Progenitor cell of endocrine pancreas (in vitro differentiated cells): ENCODE measurements around the gene SERPINA6. TPM values are rescaled to one million over a fixed set of nuclear protein-coding genes. Genes with fewer than 3 reads are reported as not detected.
"Not testable (repeated sequence)": the region's sequence is repeated elsewhere in the genome, so short reads cannot be mapped to it uniquely, and the experiment has no call there.

Experiments used
- DNase-seq: peaks from one replicate; pipeline ENCODE4 v3.0.0; 2021; ENCODE audit warnings: low spot score; ENCODE audit not compliant: unreplicated experiment
- H3K27ac Mint-ChIP-seq: 2 replicates; pipeline ENCODE4 v1.8.0; 2021; ENCODE audit warnings: mild to moderate bottlenecking, moderate library complexity, mixed read lengths
- H3K27me3 Mint-ChIP-seq: 2 replicates; pipeline ENCODE4 v1.8.0; 2021; ENCODE audit warnings: mixed read lengths
- H3K36me3 Mint-ChIP-seq: 2 replicates; pipeline ENCODE4 v1.8.0; 2022; ENCODE audit warnings: mixed read lengths; ENCODE audit not compliant: insufficient read depth
- H3K4me1 Mint-ChIP-seq: 2 replicates; pipeline ENCODE4 v1.8.0; 2021; ENCODE audit warnings: low read depth, mixed read lengths
- H3K4me3 Mint-ChIP-seq: 2 replicates; pipeline ENCODE4 v1.8.0; 2021; ENCODE audit warnings: low read depth, mild to moderate bottlenecking, moderate library complexity, mixed read lengths
- H3K9me3 Mint-ChIP-seq: 2 replicates; pipeline ENCODE4 v1.8.0; 2021; ENCODE audit warnings: low read depth, mixed read lengths
- total RNA-seq: library from RNA; stranded (reverse); gene quantifications from 2 replicates; pipeline ENCODE4 v1.2.1, GENCODE V29; 2021
- TF ChIP-seq, protein P1 (sequence below): fragments of 200-600 bp; sonication (generic); IDR thresholded peaks from one replicate; pipeline ENCODE4 v1.5.0; 2021; ENCODE audit warnings: antibody characterized with exemption, mild to moderate bottlenecking; ENCODE audit not compliant: unreplicated experiment

SERPINA6 gene
- total RNA-seq, 1 donor from 2014 or later, result 1.6 TPM

DNA sequence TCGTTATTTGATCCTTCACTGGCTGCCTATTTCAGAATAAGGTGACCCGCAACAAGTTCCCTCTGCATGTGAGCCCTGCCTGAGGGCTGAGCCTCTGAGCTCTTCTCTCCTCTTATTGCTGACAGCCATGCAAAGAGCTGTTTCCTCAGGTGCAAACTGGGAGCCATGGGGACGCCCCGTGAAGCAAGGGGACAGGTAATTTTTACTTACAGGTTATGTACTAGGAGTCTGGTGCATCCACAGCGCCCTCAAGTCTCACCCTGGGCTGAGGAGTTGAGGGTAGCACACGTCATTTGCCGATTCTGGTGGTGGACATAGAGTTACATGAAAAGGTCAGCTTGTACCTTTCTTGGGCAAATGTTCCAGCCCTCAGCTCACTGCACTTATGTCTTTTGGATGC, 26.1 kb upstream of the SERPINA6 start:
- TF ChIP-seq, protein P1, sequence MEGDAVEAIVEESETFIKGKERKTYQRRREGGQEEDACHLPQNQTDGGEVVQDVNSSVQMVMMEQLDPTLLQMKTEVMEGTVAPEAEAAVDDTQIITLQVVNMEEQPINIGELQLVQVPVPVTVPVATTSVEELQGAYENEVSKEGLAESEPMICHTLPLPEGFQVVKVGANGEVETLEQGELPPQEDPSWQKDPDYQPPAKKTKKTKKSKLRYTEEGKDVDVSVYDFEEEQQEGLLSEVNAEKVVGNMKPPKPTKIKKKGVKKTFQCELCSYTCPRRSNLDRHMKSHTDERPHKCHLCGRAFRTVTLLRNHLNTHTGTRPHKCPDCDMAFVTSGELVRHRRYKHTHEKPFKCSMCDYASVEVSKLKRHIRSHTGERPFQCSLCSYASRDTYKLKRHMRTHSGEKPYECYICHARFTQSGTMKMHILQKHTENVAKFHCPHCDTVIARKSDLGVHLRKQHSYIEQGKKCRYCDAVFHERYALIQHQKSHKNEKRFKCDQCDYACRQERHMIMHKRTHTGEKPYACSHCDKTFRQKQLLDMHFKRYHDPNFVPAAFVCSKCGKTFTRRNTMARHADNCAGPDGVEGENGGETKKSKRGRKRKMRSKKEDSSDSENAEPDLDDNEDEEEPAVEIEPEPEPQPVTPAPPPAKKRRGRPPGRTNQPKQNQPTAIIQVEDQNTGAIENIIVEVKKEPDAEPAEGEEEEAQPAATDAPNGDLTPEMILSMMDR, result no peak
- H3K4me3 Mint-ChIP-seq, result no peak overlapping the region
- no peaks in the 10 kb centered on the region for H3K4me1 Mint-ChIP-seq
- DNase-seq, result no peak
- H3K27me3 Mint-ChIP-seq, result no peaks in the 10 kb centered on the region
- H3K36me3 Mint-ChIP-seq, result peaks cover 3% of the 10 kb centered on the region
- H3K27ac Mint-ChIP-seq, result no peak overlapping the region
- peaks cover 13% of the 10 kb centered on the region for H3K9me3 Mint-ChIP-seq

DNA sequence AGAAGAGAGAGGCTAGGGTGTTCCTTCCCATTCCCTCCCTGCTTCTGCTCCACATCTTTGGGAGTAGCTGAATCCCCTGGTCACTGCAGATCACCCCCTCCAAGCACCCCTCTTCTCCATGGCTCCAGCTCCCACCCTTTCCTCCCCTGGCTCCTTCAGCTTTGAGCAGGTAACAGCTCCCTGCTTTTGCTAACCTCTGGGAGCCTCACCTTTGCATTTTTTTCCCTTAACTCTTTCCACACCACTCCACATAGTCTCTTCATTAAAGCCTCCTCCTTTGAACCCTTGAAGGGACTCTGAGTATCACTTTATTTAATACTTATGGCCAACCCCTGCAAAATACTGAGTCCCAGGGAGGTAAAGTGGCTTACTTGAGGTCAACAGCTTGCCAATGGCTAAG, 25.7 kb upstream of the SERPINA6 start:
- DNase-seq, result no peak
- Mint-ChIP-seq H3K36me3 (peaks cover 3% of the 10 kb centered on the region), H3K4me1 (no peaks in the 10 kb centered on the region), H3K27me3 (no peaks in the 10 kb centered on the region), H3K27ac (no peak overlapping the region), H3K9me3 (peaks cover 13% of the 10 kb centered on the region), H3K4me3 (no peak overlapping the region)
- TF ChIP-seq, protein P1, result no peak

DNA sequence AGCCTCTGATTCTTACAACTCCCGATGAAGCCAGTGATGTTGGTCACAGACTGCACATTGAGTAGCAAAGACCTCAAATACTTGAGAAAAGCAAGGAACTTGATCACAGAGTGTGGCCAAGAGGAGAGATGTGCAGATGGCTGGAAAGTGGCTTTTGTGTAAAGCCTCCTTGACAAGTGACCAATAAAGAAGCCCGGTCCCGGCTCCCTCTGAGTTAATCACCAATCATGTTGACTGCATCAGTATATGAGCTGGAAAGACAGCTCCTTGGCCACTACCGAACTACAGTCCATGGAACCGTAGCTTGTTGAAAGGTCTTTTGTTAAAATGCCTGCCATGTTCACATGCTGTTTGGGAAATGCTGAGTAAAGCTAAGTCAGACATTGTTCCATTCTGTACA, 23.7 kb upstream of the SERPINA6 start:
- no peaks in the 10 kb centered on the region for H3K36me3 Mint-ChIP-seq
- H3K4me1 Mint-ChIP-seq, result no peaks in the 10 kb centered on the region
- H3K27ac Mint-ChIP-seq, result no peak overlapping the region
- H3K9me3 Mint-ChIP-seq, result peaks cover 2% of the 10 kb centered on the region
- peaks cover 9% of the 10 kb centered on the region for H3K27me3 Mint-ChIP-seq
- no peak for DNase-seq
- H3K4me3 Mint-ChIP-seq, result no peak overlapping the region
- TF ChIP-seq, protein P1, result no peak

DNA sequence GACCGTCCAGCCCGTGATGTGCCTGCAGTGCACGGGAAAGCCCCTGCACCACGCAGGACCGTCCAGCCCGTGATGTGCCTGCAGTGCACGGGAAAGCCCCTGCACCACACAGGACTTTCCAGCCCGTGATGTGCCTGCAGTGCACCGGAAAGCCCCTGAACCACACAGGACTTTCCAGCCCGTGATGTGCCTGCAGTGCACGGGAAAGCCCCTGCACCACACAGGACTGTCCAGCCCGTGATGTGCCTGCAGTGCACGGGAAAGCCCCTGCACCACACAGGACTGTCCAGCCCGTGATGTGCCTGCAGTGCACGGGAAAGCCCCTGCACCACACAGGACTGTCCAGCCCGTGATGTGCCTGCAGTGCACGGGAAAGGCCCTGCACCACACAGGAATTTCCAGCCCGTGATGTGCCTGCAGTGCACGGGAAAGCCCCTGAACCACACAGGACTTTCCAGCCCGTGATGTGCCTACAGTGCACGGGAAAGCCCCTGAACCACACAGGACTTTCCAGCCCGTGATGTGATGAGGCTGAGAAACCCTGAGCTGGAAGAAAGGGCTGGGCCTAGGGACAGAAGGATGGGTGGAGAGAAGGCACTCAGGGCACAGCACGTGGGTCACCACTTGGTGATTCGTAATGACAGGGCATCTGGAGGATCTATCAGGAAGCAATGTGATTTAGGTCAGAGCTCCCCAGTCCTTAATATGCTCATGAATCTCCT, 23.1 kb upstream of the SERPINA6 start:
- not testable (repeated sequence) for H3K36me3 Mint-ChIP-seq

DNA sequence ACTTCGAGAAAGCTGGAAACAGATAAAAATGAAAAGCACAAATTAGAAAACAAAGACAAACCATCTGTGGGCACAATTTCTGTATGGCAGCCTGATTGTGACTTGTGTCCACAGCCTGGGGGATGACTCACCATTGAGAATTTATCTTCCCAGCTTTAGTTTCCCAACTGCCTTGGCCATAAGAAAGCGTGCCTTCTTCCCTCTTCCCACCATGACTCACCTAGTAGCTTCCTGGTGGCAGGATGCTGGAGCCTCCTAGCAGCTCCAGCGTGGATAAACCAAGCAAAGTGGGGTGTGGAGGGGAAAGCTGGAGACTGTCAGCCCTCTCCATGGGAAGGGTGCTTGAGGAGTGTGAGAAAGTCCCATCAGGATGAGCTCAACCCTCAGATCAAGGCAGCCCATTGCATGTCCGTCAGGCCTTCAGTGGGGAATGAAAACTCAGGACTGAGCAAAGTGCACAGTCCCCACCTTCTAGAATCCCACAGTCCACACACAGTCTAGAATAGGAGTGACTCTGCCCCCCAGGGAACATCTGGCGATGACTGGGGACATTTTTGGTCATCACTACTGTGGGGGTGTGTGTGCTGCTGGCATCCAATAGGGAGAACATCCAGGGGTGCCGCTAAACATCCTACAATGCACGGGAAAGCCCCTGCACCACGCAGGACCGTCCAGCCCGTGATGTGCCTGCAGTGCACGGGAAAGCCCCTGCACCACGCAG, 22.4 kb upstream of the SERPINA6 start:
- TF ChIP-seq, protein P1, result no peak
- no peak overlapping the region for H3K27ac Mint-ChIP-seq
- no peaks in the 10 kb centered on the region for H3K9me3 Mint-ChIP-seq
- H3K27me3 Mint-ChIP-seq, result peaks cover 12% of the 10 kb centered on the region
- no peaks in the 10 kb centered on the region for H3K4me1 Mint-ChIP-seq
- no peak for DNase-seq
- no peaks in the 10 kb centered on the region for H3K36me3 Mint-ChIP-seq
- no peak overlapping the region for H3K4me3 Mint-ChIP-seq

More for the DNA sequence above, 23.1 kb upstream of the SERPINA6 start:
- DNase-seq, H3K4me1 Mint-ChIP-seq, H3K27ac Mint-ChIP-seq, H3K4me3 Mint-ChIP-seq, H3K9me3 Mint-ChIP-seq: not testable (repeated sequence)
- peaks cover 12% of the 10 kb centered on the region for H3K27me3 Mint-ChIP-seq
